HCT116 (cell line): ENCODE data around the gene TPP1. TPM values are rescaled to one million over a fixed set of nuclear protein-coding genes. Genes with fewer than 3 reads are reported as not detected.
A peak's percentile ranks its signal among the peaks of the same experiment; 100 is the strongest.

ENCODE experiments used
- ATAC-seq: fragments of 200-7000 bp; cut with Tn5 transposase; 2 replicates; pipeline ENCODE4 v1.9.1; 2020; ENCODE audit warnings: mild to moderate bottlenecking, moderate library complexity
- BruUV-seq: library from RNA; stranded (reverse); fragments of 400-500 nt; replicated peaks from 2 replicates; lab custom pipeline; 2021; lab: Mats Ljungman, UMichigan
- CTCF ChIA-PET: fragments of 300-600 bp; sonication (Branson Sonifier 250); formaldehyde crosslinking; loops from one replicate; lab custom pipeline; 2021; ENCODE audit warnings: antibody characterized with exemption; lab: Charles Lee
- POLR2A ChIA-PET: fragments of 300-600, 350-600 bp; sonication (Branson Sonifier 250); formaldehyde crosslinking; loops from one replicate; lab custom pipeline; 2021; ENCODE audit warnings: antibody characterized with exemption; lab: Charles Lee
- RAD21 ChIA-PET, 2 experiments: fragments of 300-600 bp; sonication (Branson Sonifier 250); formaldehyde crosslinking; loops; one replicate each; lab custom pipeline; 2023; ENCODE audit warnings: low total read pairs in 2 of 2; ENCODE audit not compliant: uncharacterized antibody in 2 of 2, unreplicated experiment in 2 of 2, low non-redundant PET in 1 of 2; lab: Charles Lee
- DNase-seq: peaks from one replicate; pipeline ENCODE4 v3.0.0-alpha.2; 2010; ENCODE audit warnings: low read depth, low spot score
- H2AFZ ChIP-seq: fragments of 200-600 bp; shearing (Covaris generic), sonication (generic); 2 replicates; pipeline ENCODE4 v1.6.1; 2017; ENCODE audit warnings: low read depth, mixed run types, mixed read lengths, antibody characterized with exemption, low read length; ENCODE audit not compliant: poor library complexity, severe bottlenecking
- H3K27ac ChIP-seq: 2 replicates; pipeline ENCODE4 v1.5.1; 2012; ENCODE audit warnings: low read depth, low read length
- H3K27me3 ChIP-seq: fragments of 200-600 bp; sonication (generic); 2 replicates; pipeline ENCODE4 v1.6.1; 2016; ENCODE audit warnings: mixed run types, low read length, mixed read lengths; ENCODE audit not compliant: insufficient read depth
- H3K36me3 ChIP-seq, 2 experiments: fragments of 200-500 bp in 1 of 2; fragments of 200-600 bp in 1 of 2; sonication (Bioruptor generic) in 1 of 2; sonication (generic) in 1 of 2; 2 replicates each; pipeline versions ENCODE4 v1.5.1 to v1.6.1; 2014 to 2016; ENCODE audit warnings: low read length in 2 of 2, inconsistent platforms in 1 of 2, mixed read lengths in 1 of 2, mixed run types in 1 of 2; ENCODE audit not compliant: insufficient read depth in 2 of 2, control insufficient read depth in 1 of 2
- H3K4me1 ChIP-seq, 2 experiments: fragments of 200-600 bp in 1 of 2; sonication (generic) in 1 of 2; 2 replicates each; pipeline versions ENCODE4 v1.5.1 to v1.6.1; 2012 to 2017; ENCODE audit warnings: low read length in 2 of 2, inconsistent platforms in 1 of 2, mild to moderate bottlenecking in 1 of 2, mixed read lengths in 1 of 2, mixed run types in 1 of 2, moderate library complexity in 1 of 2; ENCODE audit not compliant: insufficient read depth in 2 of 2, control insufficient read depth in 1 of 2
- H3K4me2 ChIP-seq: fragments of 200-600 bp; sonication (generic); 2 replicates; pipeline ENCODE4 v1.6.1; 2017; ENCODE audit warnings: mixed run types, low read length, mixed read lengths
- H3K4me3 ChIP-seq, 2 experiments: fragments of 200-600 bp in 1 of 2; sonication (generic) in 1 of 2; replicated peaks in 1 of 2; 2 replicates each; pipeline ENCODE4 v1.5.1; 2011 to 2016; ENCODE audit warnings: low read length in 2 of 2, control low read depth in 1 of 2, low read depth in 1 of 2, mild to moderate bottlenecking in 1 of 2, mixed read lengths in 1 of 2, mixed run types in 1 of 2
- H3K79me2 ChIP-seq: fragments of 200-600 bp; sonication (generic); 2 replicates; pipeline ENCODE4 v1.6.1; 2017; ENCODE audit warnings: mild to moderate bottlenecking, mixed run types, low read length, moderate library complexity, mixed read lengths; ENCODE audit not compliant: insufficient read depth
- H3K9ac ChIP-seq: fragments of 200-600 bp; sonication (generic); 2 replicates; pipeline ENCODE4 v1.6.1; 2016; ENCODE audit warnings: low read length, mixed read lengths
- H3K9me2 ChIP-seq: fragments of 200-600 bp; sonication (generic), shearing (Covaris generic); 2 replicates; pipeline ENCODE4 v1.6.1; 2017; ENCODE audit warnings: mixed run types, mild to moderate bottlenecking, moderate library complexity; ENCODE audit not compliant: insufficient read depth
- H3K9me3 ChIP-seq, 2 experiments: fragments of 200-500 bp in 1 of 2; fragments of 200-600 bp in 1 of 2; sonication (Bioruptor generic) in 1 of 2; sonication (generic) in 1 of 2; 2 replicates each; pipeline ENCODE4 v1.6.1; 2014 to 2017; ENCODE audit warnings: low read length in 2 of 2, mixed read lengths in 2 of 2, inconsistent platforms in 1 of 2, low read depth in 1 of 2, mild to moderate bottlenecking in 1 of 2, mixed run types in 1 of 2, moderate library complexity in 1 of 2; ENCODE audit not compliant: control insufficient read depth in 1 of 2, insufficient read depth in 1 of 2
- H4K20me1 ChIP-seq: fragments of 200-600 bp; sonication (generic), shearing (Covaris generic); 2 replicates; pipeline ENCODE4 v1.6.1; 2017; ENCODE audit warnings: mixed run types, mild to moderate bottlenecking, moderate library complexity; ENCODE audit not compliant: insufficient read depth
- CTCF ChIP-seq, 3 experiments: fragments of 200-600 bp in 1 of 3; sonication (generic) in 1 of 3; IDR thresholded peaks in 2 of 3; conservative IDR thresholded peaks in 1 of 3; 2 replicates each; pipeline ENCODE4 v1.5.1; 2012 to 2017; ENCODE audit warnings: low read depth in 2 of 3, low read length in 2 of 3, antibody characterized with exemption in 1 of 3, borderline replicate concordance in 1 of 3, control low read depth in 1 of 3, mild to moderate bottlenecking in 1 of 3, mixed read lengths in 1 of 3, mixed run types in 1 of 3, moderate library complexity in 1 of 3; ENCODE audit not compliant: insufficient read depth in 1 of 3
- EGR1 ChIP-seq: IDR thresholded peaks from 2 replicates; pipeline ENCODE4 v1.6.1; 2012; ENCODE audit warnings: low read depth
- EZH2phosphoT487 ChIP-seq: fragments of 200-600 bp; IDR thresholded peaks from 2 replicates; pipeline ENCODE4 v1.6.1; 2018; ENCODE audit warnings: antibody characterized with exemption, borderline replicate concordance
- POLR2AphosphoS5 ChIP-seq: IDR thresholded peaks from 2 replicates; pipeline ENCODE4 v1.6.1; 2011; ENCODE audit warnings: mild to moderate bottlenecking, low read depth, low read length, moderate library complexity
- RAD21 ChIP-seq: IDR thresholded peaks from 2 replicates; pipeline ENCODE4 v1.6.1; 2012; ENCODE audit warnings: low read depth, mild to moderate bottlenecking
- REST ChIP-seq: IDR thresholded peaks from 2 replicates; pipeline ENCODE4 v1.6.1; 2012; ENCODE audit warnings: low read depth
- SRF ChIP-seq: IDR thresholded peaks from 2 replicates; pipeline ENCODE4 v1.6.1; 2012; ENCODE audit warnings: low read depth
- intact Hi-C: fragments of 100-400 bp; cut with micrococcal nuclease; formaldehyde crosslinking; loops from 2 replicates; pipeline ENCODE4 v1.10.0; 2022
- total RNA-seq: library from RNA; stranded (reverse); gene quantifications from one replicate; pipeline ENCODE4 v1.2.1, GENCODE V29; 2021; ENCODE audit not compliant: unreplicated experiment

The TPP1 gene
- total RNA-seq, 1 experiment from 2014 or later = 44.7 TPM

- H3K4me1 ChIP-seq = peaks cover 0 to 1% of the 10 kb centered on the region in 2 experiments; a peak in 1 of 4 replicates
- peak; percentile 30; the same call in 1 of the 2 replicates for ATAC-seq
- no peak overlapping the region for H2AFZ ChIP-seq
- H3K9me2 ChIP-seq = no peaks in the 10 kb centered on the region
- no peak overlapping the region for H3K4me3 ChIP-seq
- H3K27me3 ChIP-seq = no peaks in the 10 kb centered on the region
- no peaks in the 10 kb centered on the region for H3K9me3 ChIP-seq
- no peaks in the 10 kb centered on the region for H3K79me2 ChIP-seq
- DNase-seq = no peak
- BruUV-seq = no TSS peak
- no peak overlapping the region for H3K9ac ChIP-seq
- peak in 1 of 3 experiments; percentile 16; a peak in 1 of 6 replicates for TF ChIP-seq CTCF (IDR thresholded peaks at IDR 0.05 in 2 of 3, conservative IDR thresholded peaks at IDR 0.05 in 1 of 3; ENCODE audit: borderline replicate concordance in 1 of 3, insufficient read depth in 1 of 3, low read depth in 2 of 3, low read length in 2 of 3)
- no peak for TF ChIP-seq EGR1
- intact Hi-C loops = no loop called here
- no peaks in the 10 kb centered on the region for H4K20me1 ChIP-seq
- no peak overlapping the region for H3K27ac ChIP-seq
- ChIA-PET CTCF (no interaction called here), POLR2A (no interaction called here), RAD21 (no interaction called here)
- H3K4me2 ChIP-seq = no peak overlapping the region
- no peaks in the 10 kb centered on the region for H3K36me3 ChIP-seq
These were observed 50.9 kb downstream of the TPP1 start for GRCh38 chr11:6568191-6568918.

DNA sequence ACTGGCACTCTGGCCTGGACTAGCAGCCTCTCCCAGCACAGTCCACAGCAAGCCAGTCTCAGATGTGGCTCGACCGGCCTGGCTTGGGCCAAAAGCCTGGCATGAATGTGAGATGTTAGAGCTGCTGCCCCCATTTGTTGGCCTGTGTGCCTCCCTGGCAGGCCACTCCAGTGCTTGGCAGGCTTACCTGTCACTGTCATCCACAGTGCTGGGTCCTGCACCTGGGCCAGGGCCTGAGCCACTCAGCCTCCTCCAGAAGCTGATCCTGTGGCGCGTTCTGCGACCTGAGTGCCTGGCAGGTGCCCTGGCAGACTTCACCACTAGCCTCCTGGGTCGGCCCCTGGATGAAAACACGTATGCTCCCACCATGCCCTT lies 51.9 kb downstream of the TPP1 start:
- Histone ChIP-seq H3K9me3 (no peaks in the 10 kb centered on the region), H3K9ac (no peak overlapping the region), H3K27ac (no peak overlapping the region), H2AFZ (no peak overlapping the region), H3K4me1 (peaks cover 0 to 6% of the 10 kb centered on the region in 2 experiments; a peak in 1 of 4 replicates), H3K79me2 (no peaks in the 10 kb centered on the region), H3K4me3 (no peak overlapping the region), H4K20me1 (no peaks in the 10 kb centered on the region), H3K27me3 (no peaks in the 10 kb centered on the region), H3K36me3 (no peaks in the 10 kb centered on the region; a peak in 1 of 4 replicates), H3K9me2 (no peaks in the 10 kb centered on the region), H3K4me2 (no peak overlapping the region)
- ChIA-PET POLR2A (no interaction called here), CTCF (no interaction called here), RAD21 (no interaction called here)
- DNase-seq (no peak), ATAC-seq (no peak)
- BruUV-seq = no TSS peak
- intact Hi-C loops = no loop called here
- no peak for TF ChIP-seq REST
- TF ChIP-seq SRF = no peak
- no peak for TF ChIP-seq EZH2phosphoT487
- no peak for TF ChIP-seq POLR2AphosphoS5
- no peak for TF ChIP-seq CTCF (IDR thresholded peaks at IDR 0.05 in 2 of 3, conservative IDR thresholded peaks at IDR 0.05 in 1 of 3; ENCODE audit: borderline replicate concordance in 1 of 3, insufficient read depth in 1 of 3, low read depth in 2 of 3, low read length in 2 of 3)
- no peak for TF ChIP-seq RAD21
